Gastrocnemius medialis (tissue), 4 donors: Measurements from ENCODE around the gene KIF16B. TPM values are rescaled to one million over a fixed set of nuclear protein-coding genes. Genes with fewer than 3 reads are reported as not detected.
"Not testable (repeated sequence)": the region's sequence is repeated elsewhere in the genome, so short reads cannot be mapped to it uniquely, and the experiment has no call there.

Experiments
- ATAC-seq, 2 donors: fragments of 150-250 bp; one replicate each; pipeline ENCODE4 v1.9.1; 2016
- DNase-seq, 2 donors: peaks; one replicate each; pipeline ENCODE4 v3.0.0-alpha.2; 2019
- H3K27ac ChIP-seq, 4 donors: fragments of 200-600 bp; sonication (generic); 1 replicate in 1 of 4; 2 replicates in 3 of 4; pipeline ENCODE4 v1.5.1; 2016 to 2018; ENCODE audit warnings: mild to moderate bottlenecking in 2 of 4, moderate library complexity in 1 of 4
- H3K27me3 ChIP-seq, 3 donors: fragments of 200-600 bp; sonication (generic) in 2 of 3; 1 replicate in 1 of 3; 2 replicates in 2 of 3; pipeline versions ENCODE4 v1.5.1 to v1.6.0; 2016 to 2019; ENCODE audit warnings: mild to moderate bottlenecking in 1 of 3, moderate library complexity in 1 of 3
- H3K36me3 ChIP-seq, 2 donors: fragments of 200-600 bp; sonication (generic) in 1 of 2; one replicate each; pipeline ENCODE4 v1.5.1; 2017 to 2018
- H3K4me1 ChIP-seq, 2 donors: fragments of 200-600 bp; sonication (generic) in 1 of 2; one replicate each; pipeline ENCODE4 v1.5.1; 2016 to 2017; ENCODE audit warnings: mild to moderate bottlenecking in 2 of 2
- H3K4me3 ChIP-seq, 4 donors: fragments of 200-600 bp; sonication (generic) in 3 of 4; 1 replicate in 1 of 4; 2 replicates in 3 of 4; pipeline ENCODE4 v1.5.1; 2016 to 2019; ENCODE audit warnings: mild to moderate bottlenecking in 2 of 4
- H3K9me3 ChIP-seq, 3 donors: fragments of 200-600 bp; sonication (generic) in 2 of 3; 1 replicate in 1 of 3; 2 replicates in 2 of 3; pipeline ENCODE4 v1.5.1; 2016 to 2019
- CTCF ChIP-seq, 5 experiments: fragments of 450-650 bp in 3 of 5; fragments of 200-600 bp in 2 of 5; sonication (generic) in 2 of 5; IDR thresholded peaks in 4 of 5; conservative IDR thresholded peaks in 1 of 5; 1 replicate in 4 of 5; 2 replicates in 1 of 5; pipeline ENCODE4 v1.5.1; 2016 to 2019; ENCODE audit warnings: antibody characterized with exemption in 5 of 5, mild to moderate bottlenecking in 3 of 5, moderate library complexity in 3 of 5
- POLR2A ChIP-seq, 2 donors: fragments of 450-650 bp; IDR thresholded peaks; one replicate each; pipeline ENCODE4 v1.6.1; 2017; ENCODE audit warnings: antibody characterized with exemption in 2 of 2, mild to moderate bottlenecking in 2 of 2, moderate library complexity in 2 of 2
- in situ Hi-C, 4 donors: fragments of 200-750 bp; cut with MboI; loops; one replicate each; pipeline versions ENCODE4 v1.15.0 to v1.8.0; 2017; ENCODE audit warnings: low sequenced_read_pairs in 4 of 4
- intact Hi-C: fragments of 100-400 bp; cut with DNase I; formaldehyde crosslinking; loops from one replicate; pipeline ENCODE4 v1.15.1; 2023; ENCODE audit warnings: low total_unique reads
- total RNA-seq, 4 donors: library from RNA; depleted of rRNA; stranded (reverse); fragments of >200 nt; gene quantifications; one replicate each; pipeline versions ENCODE4 v1.1.0 to v1.2.3, GENCODE V29; 2016

The KIF16B gene
- total RNA-seq, 4 donors from 2014 or later, result 13.4 to 23.9 (median 20.0) TPM

- H3K4me1 ChIP-seq, result peaks cover 21 to 22% of the 10 kb centered on the region in 2 donors
- DNase-seq, result no peak
- H3K27me3 ChIP-seq, result no peaks in the 10 kb centered on the region
- in situ Hi-C loops, result loop anchor here in 1 of 4 donors (10.0 kb wide), 1 partner anchor 47 kb away; no protein-coding TSS in a partner anchor
- no peak overlapping the region for H3K4me3 ChIP-seq
- H3K36me3 ChIP-seq, result no peaks in the 10 kb centered on the region
- ATAC-seq, result no peak
- H3K27ac ChIP-seq, result no peak overlapping the region
- no peaks in the 10 kb centered on the region for H3K9me3 ChIP-seq
- no peak for TF ChIP-seq CTCF (IDR thresholded peaks at IDR 0.05 in 4 of 5, conservative IDR thresholded peaks at IDR 0.05 in 1 of 5)
- TF ChIP-seq POLR2A (IDR thresholded peaks at IDR 0.05), result no peak
- intact Hi-C loops, result no loop called here
These were observed 1.9 kb downstream of the KIF16B start for GRCh38 chr20:16571333-16571732.

GRCh38 chr20:16569246-16570153 is 3.7 kb downstream of the KIF16B start:
- TF ChIP-seq CTCF (IDR thresholded peaks at IDR 0.05 in 4 of 5, conservative IDR thresholded peaks at IDR 0.05 in 1 of 5), result no peak
- ATAC-seq (no peak), DNase-seq (no peak)
- Histone ChIP-seq H3K36me3 (no peaks in the 10 kb centered on the region), H3K27ac (no peak overlapping the region), H3K4me1 (peaks cover 14 to 19% of the 10 kb centered on the region in 2 donors), H3K9me3 (no peaks in the 10 kb centered on the region), H3K4me3 (no peak overlapping the region), H3K27me3 (no peaks in the 10 kb centered on the region)
- intact Hi-C loops, result no loop called here
- in situ Hi-C loops, result loop anchor here in 1 of 4 donors (10.0 kb wide), 1 partner anchor 45 kb away; no protein-coding TSS in a partner anchor

DNA sequence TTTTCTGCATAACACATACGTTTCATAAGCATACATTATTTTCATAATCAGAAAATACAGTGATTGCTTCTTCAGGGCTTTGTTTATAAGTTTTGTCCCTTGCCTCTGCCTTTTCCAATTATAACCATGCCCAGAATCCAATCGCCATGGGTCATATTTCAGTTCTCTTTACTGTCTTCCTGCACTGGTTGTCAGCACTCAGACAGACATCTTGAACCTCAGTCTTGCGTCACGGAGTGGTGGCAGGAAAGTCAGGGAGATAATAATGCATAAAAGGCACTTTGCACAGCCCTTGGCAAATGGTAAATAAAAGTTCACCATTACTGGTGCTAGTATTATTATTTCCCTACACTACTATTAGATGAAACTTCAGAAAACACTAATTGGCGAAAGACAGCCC is 7.2 kb downstream of the KIF16B start:
- H3K4me3 ChIP-seq, result no peak overlapping the region
- TF ChIP-seq POLR2A (IDR thresholded peaks at IDR 0.05), result no peak
- TF ChIP-seq CTCF (IDR thresholded peaks at IDR 0.05 in 4 of 5, conservative IDR thresholded peaks at IDR 0.05 in 1 of 5), result no peak
- no peak for DNase-seq
- no peaks in the 10 kb centered on the region for H3K9me3 ChIP-seq
- intact Hi-C loops (no loop called here), in situ Hi-C loops (no loop called here)
- peaks cover 4 to 5% of the 10 kb centered on the region in 2 donors for H3K4me1 ChIP-seq
- no peak overlapping the region for H3K27ac ChIP-seq
- no peaks in the 10 kb centered on the region for H3K36me3 ChIP-seq
- H3K27me3 ChIP-seq, result no peaks in the 10 kb centered on the region
- no peak for ATAC-seq

GRCh38 chr20:16564079-16564478 is 9.2 kb downstream of the KIF16B start:
- in situ Hi-C loops, intact Hi-C loops, DNase-seq, H3K27ac ChIP-seq, H3K36me3 ChIP-seq, H3K4me3 ChIP-seq, ATAC-seq, H3K9me3 ChIP-seq, H3K4me1 ChIP-seq, H3K27me3 ChIP-seq: not testable (repeated sequence)

DNA sequence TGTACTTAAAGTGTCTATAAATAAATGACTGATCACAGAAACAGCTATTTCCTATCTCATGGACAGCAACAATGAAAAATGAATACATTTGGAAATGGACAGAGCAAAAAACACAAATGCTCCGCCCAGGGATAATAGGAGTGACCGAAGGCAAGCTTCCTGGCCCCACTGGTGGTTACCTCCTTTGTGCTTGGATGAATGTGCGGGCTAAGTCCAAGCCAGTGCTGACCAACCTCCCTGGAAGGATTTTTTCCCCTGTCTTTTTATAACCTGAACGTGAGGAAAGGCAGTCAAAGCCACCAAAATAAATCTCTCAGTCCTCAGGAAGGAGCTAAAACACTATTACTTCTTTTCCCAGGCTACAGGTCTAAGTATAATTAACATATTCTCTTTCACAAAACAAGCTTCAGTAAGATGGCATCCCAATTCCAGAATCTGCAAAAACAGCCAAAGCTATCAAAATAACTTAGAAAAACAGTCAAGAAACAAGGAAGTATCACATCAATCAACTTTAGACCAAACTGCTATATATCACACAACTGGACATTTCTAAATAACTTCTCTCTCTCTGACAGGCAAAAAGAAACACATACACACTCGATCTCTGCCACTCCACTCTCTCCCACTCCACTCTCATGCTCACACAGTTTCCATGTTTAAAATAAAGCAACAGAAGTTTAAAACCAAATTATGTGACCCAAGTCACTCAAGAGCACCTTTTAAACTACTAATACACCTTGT is 10.0 kb downstream of the KIF16B start:
- Histone ChIP-seq H3K4me1 (peaks cover 4 to 5% of the 10 kb centered on the region in 2 donors), H3K4me3 (no peak overlapping the region), H3K27me3 (no peaks in the 10 kb centered on the region), H3K27ac (no peak overlapping the region), H3K9me3 (no peaks in the 10 kb centered on the region), H3K36me3 (no peaks in the 10 kb centered on the region)
- DNase-seq (no peak), ATAC-seq (no peak)
- TF ChIP-seq POLR2A (IDR thresholded peaks at IDR 0.05) (no peak), CTCF (IDR thresholded peaks at IDR 0.05 in 4 of 5, conservative IDR thresholded peaks at IDR 0.05 in 1 of 5) (no peak)
- intact Hi-C loops, result no loop called here
- in situ Hi-C loops, result no loop called here
